CD4-positive, CD25-positive, alpha-beta regulatory T cell (primary cell): ENCODE data around the gene DSP. TPM values are rescaled to one million over a fixed set of nuclear protein-coding genes. Genes with fewer than 3 reads are reported as not detected.

Experiments used
- ATAC-seq, 2 donors: fragments of 150-1000 bp; cut with Tn5 transposase; one replicate each; pipeline ENCODE4 v1.10.0; 2021; ENCODE audit warnings: low read depth in 2 of 2, moderate number of reproducible peaks in 2 of 2, moderate library complexity in 1 of 2
- DNase-seq, 3 donors: peaks; one replicate each; pipeline versions ENCODE4 v3.0.0 to v3.0.0-alpha.2; 2012 to 2022; ENCODE audit warnings: mixed read lengths in 1 of 3
- H3K27ac ChIP-seq: one replicate; pipeline ENCODE4 v1.7.0; 2013; ENCODE audit warnings: mild to moderate bottlenecking, low read length; ENCODE audit not compliant: insufficient read depth, poor library complexity, severe bottlenecking
- H3K27me3 ChIP-seq: one replicate; pipeline ENCODE4 v1.7.0; 2013; ENCODE audit warnings: low read length; ENCODE audit not compliant: control insufficient read depth, insufficient read depth
- H3K36me3 ChIP-seq: one replicate; pipeline ENCODE4 v1.7.0; 2013; ENCODE audit warnings: mild to moderate bottlenecking, low read length, moderate library complexity; ENCODE audit not compliant: control insufficient read depth, insufficient read depth
- H3K4me1 ChIP-seq: 2 replicates; pipeline ENCODE4 v1.7.0; 2013; ENCODE audit warnings: mild to moderate bottlenecking, low read length; ENCODE audit not compliant: insufficient read depth, control insufficient read depth, poor library complexity, severe bottlenecking
- H3K4me3 ChIP-seq: one replicate; pipeline ENCODE4 v1.7.0; 2013; ENCODE audit warnings: low read depth, mild to moderate bottlenecking, low read length, moderate library complexity
- H3K9me3 ChIP-seq, 2 experiments: 1 replicate in 1 of 2; 2 replicates in 1 of 2; pipeline ENCODE4 v1.7.0; 2013; ENCODE audit warnings: low read length in 2 of 2, mild to moderate bottlenecking in 1 of 2, moderate library complexity in 1 of 2; ENCODE audit not compliant: control insufficient read depth in 2 of 2
- H3K27ac Mint-ChIP-seq, 3 donors: one replicate each; pipeline ENCODE4 v1.8.0; 2020 to 2022; ENCODE audit warnings: mild to moderate bottlenecking in 3 of 3, mixed read lengths in 3 of 3, moderate library complexity in 2 of 3
- H3K27me3 Mint-ChIP-seq: one replicate; pipeline ENCODE4 v1.8.0; 2022; ENCODE audit warnings: mild to moderate bottlenecking, mixed read lengths
- H3K36me3 Mint-ChIP-seq: one replicate; pipeline ENCODE4 v1.8.0; 2020; ENCODE audit warnings: mixed read lengths
- H3K4me1 Mint-ChIP-seq, 4 donors: one replicate each; pipeline ENCODE4 v1.8.0; 2020 to 2022; ENCODE audit warnings: mixed read lengths in 4 of 4, mild to moderate bottlenecking in 1 of 4
- H3K4me3 Mint-ChIP-seq, 4 donors: one replicate each; pipeline ENCODE4 v1.8.0; 2020 to 2022; ENCODE audit warnings: mild to moderate bottlenecking in 4 of 4, mixed read lengths in 4 of 4, moderate library complexity in 3 of 4
- H3K9me3 Mint-ChIP-seq, 7 donors: one replicate each; pipeline ENCODE4 v1.8.0; 2020 to 2022; ENCODE audit warnings: mixed read lengths in 7 of 7, mild to moderate bottlenecking in 3 of 7, moderate library complexity in 2 of 7
- polyA plus RNA-seq, 4 donors: library from polyadenylated mRNA; unstranded; fragments of 300-500 nt; fragmentation: Illumina TruSeq; gene quantifications; one replicate each; pipeline ENCODE4 v1.2.3, GENCODE V29; 2021
- total RNA-seq: library from RNA; stranded (reverse); gene quantifications from one replicate; pipeline ENCODE4 v1.2.3, GENCODE V29; 2022

DSP gene
- total and polyA plus RNA-seq, 5 donors from 2014 or later = 0.06 TPM; not detected in 4

GRCh38 chr6:7555671-7556070, 14.2 kb downstream of the DSP start:
- Mint-ChIP-seq H3K27ac (no peak overlapping the region), H3K4me1 (no peaks in the 10 kb centered on the region), H3K27me3 (peaks cover 39% of the 10 kb centered on the region), H3K36me3 (no peaks in the 10 kb centered on the region), H3K9me3 (peaks cover 0 to 2% (median 0%) of the 10 kb centered on the region in 7 donors), H3K4me3 (no peak overlapping the region)
- no peak for DNase-seq
- ATAC-seq = no peak
- H3K4me3 ChIP-seq = no peak overlapping the region
- H3K36me3 ChIP-seq = no peaks in the 10 kb centered on the region
- H3K27me3 ChIP-seq = peaks cover 14% of the 10 kb centered on the region
- no peaks in the 10 kb centered on the region for H3K9me3 ChIP-seq
- no peaks in the 10 kb centered on the region for H3K4me1 ChIP-seq
- no peak overlapping the region for H3K27ac ChIP-seq

GRCh38 chr6:7556394-7557106, 15.1 kb downstream of the DSP start:
- Mint-ChIP-seq H3K9me3 (peaks cover 0 to 2% (median 0%) of the 10 kb centered on the region in 7 donors), H3K4me3 (no peak overlapping the region), H3K27me3 (peaks cover 44% of the 10 kb centered on the region)

GRCh38 chr6:7557652-7558051, 16.2 kb downstream of the DSP start:
- Histone ChIP-seq H3K27me3 (peaks cover 16% of the 10 kb centered on the region), H3K27ac (no peak overlapping the region), H3K4me1 (no peaks in the 10 kb centered on the region), H3K9me3 (no peaks in the 10 kb centered on the region), H3K4me3 (no peak overlapping the region), H3K36me3 (no peaks in the 10 kb centered on the region)
- no peak for ATAC-seq
- Mint-ChIP-seq H3K4me1 (no peaks in the 10 kb centered on the region), H3K9me3 (peaks cover 0 to 2% (median 0%) of the 10 kb centered on the region in 7 donors), H3K36me3 (no peaks in the 10 kb centered on the region), H3K27ac (no peak overlapping the region), H3K4me3 (no peak overlapping the region), H3K27me3 (peaks cover 45% of the 10 kb centered on the region)
- DNase-seq = no peak

More at GRCh38 chr6:7556394-7557106, 15.1 kb downstream of the DSP start:
- Mint-ChIP-seq H3K4me1 (no peaks in the 10 kb centered on the region), H3K27ac (no peak overlapping the region), H3K36me3 (no peaks in the 10 kb centered on the region)
- DNase-seq = no peak
- Histone ChIP-seq H3K4me1 (no peaks in the 10 kb centered on the region), H3K9me3 (no peaks in the 10 kb centered on the region), H3K36me3 (no peaks in the 10 kb centered on the region), H3K27me3 (peaks cover 14% of the 10 kb centered on the region), H3K27ac (no peak overlapping the region), H3K4me3 (no peak overlapping the region)
- ATAC-seq = no peak

- Mint-ChIP-seq H3K27me3 (peaks cover 48% of the 10 kb centered on the region), H3K4me3 (no peak overlapping the region)
Observed at GRCh38 chr6:7558781-7559180, 17.3 kb downstream of the DSP start.

GRCh38 chr6:7559196-7559595, 17.7 kb downstream of the DSP start:
- Histone ChIP-seq H3K4me3 (no peak overlapping the region), H3K27ac (no peak overlapping the region), H3K36me3 (no peaks in the 10 kb centered on the region), H3K9me3 (no peaks in the 10 kb centered on the region), H3K27me3 (peaks cover 16% of the 10 kb centered on the region), H3K4me1 (no peaks in the 10 kb centered on the region)
- H3K9me3 Mint-ChIP-seq = no peaks in the 10 kb centered on the region
- ATAC-seq = no peak
- H3K4me3 Mint-ChIP-seq = no peak overlapping the region
- H3K4me1 Mint-ChIP-seq = no peaks in the 10 kb centered on the region
- no peak for DNase-seq
- H3K36me3 Mint-ChIP-seq = no peaks in the 10 kb centered on the region
- no peak overlapping the region for H3K27ac Mint-ChIP-seq
- peaks cover 48% of the 10 kb centered on the region for H3K27me3 Mint-ChIP-seq

More at GRCh38 chr6:7558781-7559180, 17.3 kb downstream of the DSP start:
- H3K27ac ChIP-seq = no peak overlapping the region
- H3K36me3 Mint-ChIP-seq = no peaks in the 10 kb centered on the region
- ATAC-seq = no peak
- H3K4me1 ChIP-seq = no peaks in the 10 kb centered on the region
- no peak overlapping the region for H3K27ac Mint-ChIP-seq
- peaks cover 0 to 2% (median 0%) of the 10 kb centered on the region in 7 donors for H3K9me3 Mint-ChIP-seq
- no peak for DNase-seq
- H3K4me1 Mint-ChIP-seq = no peaks in the 10 kb centered on the region
- peaks cover 16% of the 10 kb centered on the region for H3K27me3 ChIP-seq
- no peak overlapping the region for H3K4me3 ChIP-seq
- no peaks in the 10 kb centered on the region for H3K9me3 ChIP-seq
- no peaks in the 10 kb centered on the region for H3K36me3 ChIP-seq

GRCh38 chr6:7559651-7560385, 18.3 kb downstream of the DSP start:
- H3K4me3 Mint-ChIP-seq = no peak overlapping the region
- peaks cover 48% of the 10 kb centered on the region for H3K27me3 Mint-ChIP-seq
- H3K9me3 Mint-ChIP-seq = no peaks in the 10 kb centered on the region
- no peaks in the 10 kb centered on the region for H3K36me3 ChIP-seq
- H3K27ac ChIP-seq = no peak overlapping the region
- no peaks in the 10 kb centered on the region for H3K36me3 Mint-ChIP-seq
- peaks cover 16% of the 10 kb centered on the region for H3K27me3 ChIP-seq
- no peaks in the 10 kb centered on the region for H3K9me3 ChIP-seq
- H3K4me3 ChIP-seq = no peak overlapping the region
- no peaks in the 10 kb centered on the region for H3K4me1 ChIP-seq
- DNase-seq (no peak), ATAC-seq (no peak)
- no peaks in the 10 kb centered on the region for H3K4me1 Mint-ChIP-seq
- no peak overlapping the region for H3K27ac Mint-ChIP-seq

- H3K27me3 Mint-ChIP-seq = peaks cover 34% of the 10 kb centered on the region
- no peak overlapping the region for H3K27ac Mint-ChIP-seq
- no peaks in the 10 kb centered on the region for H3K36me3 Mint-ChIP-seq
Observed at GRCh38 chr6:7561153-7561964, 19.9 kb downstream of the DSP start.

More at GRCh38 chr6:7561153-7561964, 19.9 kb downstream of the DSP start:
- H3K27me3 ChIP-seq = peaks cover 10% of the 10 kb centered on the region
- no peak for DNase-seq
- H3K4me1 ChIP-seq = no peaks in the 10 kb centered on the region
- ATAC-seq = no peak
- H3K9me3 ChIP-seq = no peaks in the 10 kb centered on the region
- Mint-ChIP-seq H3K4me1 (no peaks in the 10 kb centered on the region), H3K9me3 (no peaks in the 10 kb centered on the region), H3K4me3 (no peak overlapping the region)
- no peak overlapping the region for H3K4me3 ChIP-seq
- no peaks in the 10 kb centered on the region for H3K36me3 ChIP-seq
- no peak overlapping the region for H3K27ac ChIP-seq
